ENCODE measurements around the gene N4BP3. TPM values are rescaled to one million over a fixed set of nuclear protein-coding genes. Genes with fewer than 3 reads are reported as not detected.

The N4BP3 gene
- polyA plus RNA-seq, 4 donors: 4.1 to 5.8 (median 4.9) TPM

DNA sequence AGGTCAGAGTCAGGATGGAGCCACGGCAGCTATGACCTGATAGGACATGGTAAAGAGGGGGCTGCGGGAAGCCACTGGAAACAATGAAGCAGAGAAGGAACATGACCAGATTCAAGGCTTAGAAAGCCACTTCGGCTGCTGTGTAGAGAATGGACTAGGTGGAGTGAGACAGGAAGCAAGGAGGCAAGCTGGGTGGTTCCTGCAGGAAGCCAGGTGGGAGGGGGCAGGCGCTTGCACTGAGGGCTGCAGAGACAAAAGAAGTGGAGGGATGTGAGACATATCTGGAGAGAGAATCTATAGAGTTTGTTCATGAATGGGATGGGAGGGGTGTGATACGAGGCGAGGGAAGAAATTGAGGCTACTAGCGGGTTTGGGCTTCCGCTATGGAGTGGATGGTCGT, 19.0 kb upstream of the N4BP3 start:
- no peak for DNase-seq (ENCODE audit: low read depth in 4 of 4, low spot score in 2 of 4)

- DNase-seq (ENCODE audit: low read depth in 4 of 4, low spot score in 2 of 4): no peak
These were observed 14.6 kb upstream of the N4BP3 start for GRCh38 chr5:178098685-178099084.

DNA sequence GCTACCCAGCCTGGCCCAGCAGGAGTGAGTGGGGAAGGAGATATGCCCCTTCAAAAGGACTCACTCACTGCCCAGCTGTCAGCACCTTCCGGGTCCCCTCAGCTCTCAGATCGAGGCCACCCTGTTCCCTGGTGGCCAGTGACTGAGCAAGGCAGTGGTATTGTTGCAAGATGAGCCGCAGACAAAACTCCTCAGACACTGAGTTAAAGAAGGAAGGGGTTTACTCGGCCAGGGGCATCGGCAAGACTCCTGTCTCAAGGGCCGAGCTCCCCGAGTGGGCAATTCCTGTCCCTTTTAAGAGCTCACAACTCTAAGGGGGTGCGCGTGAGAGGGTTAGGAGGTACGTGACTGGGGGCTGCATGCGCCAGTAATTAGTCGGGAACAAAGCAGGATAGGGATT, 9.7 kb upstream of the N4BP3 start:
- no peak for DNase-seq (ENCODE audit: low read depth in 4 of 4, low spot score in 2 of 4)

GRCh38 chr5:178104492-178104891, 8.8 kb upstream of the N4BP3 start:
- DNase-seq (ENCODE audit: low read depth in 4 of 4, low spot score in 2 of 4): no peak

DNA sequence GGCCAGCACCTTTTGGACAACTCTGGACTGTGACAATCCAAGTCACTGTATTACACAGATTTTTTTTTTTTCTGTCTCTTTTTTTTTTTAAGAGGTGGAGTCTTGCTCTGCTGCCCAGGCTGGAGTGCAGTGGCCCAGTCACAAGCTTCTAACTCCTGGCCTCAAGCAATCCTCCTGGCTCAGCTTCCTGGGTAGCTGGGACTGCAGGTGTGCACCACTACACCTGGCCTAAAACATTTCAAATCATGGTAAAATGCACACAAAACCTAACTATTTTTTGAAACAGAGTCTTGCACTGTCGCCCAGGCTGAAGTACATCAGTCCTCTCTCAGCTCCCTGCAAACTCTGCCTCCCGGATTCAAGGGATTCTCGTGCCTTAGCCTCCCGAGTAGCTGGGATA, 7.2 kb upstream of the N4BP3 start:
- no peak for DNase-seq (ENCODE audit: low read depth in 4 of 4, low spot score in 2 of 4)

DNA sequence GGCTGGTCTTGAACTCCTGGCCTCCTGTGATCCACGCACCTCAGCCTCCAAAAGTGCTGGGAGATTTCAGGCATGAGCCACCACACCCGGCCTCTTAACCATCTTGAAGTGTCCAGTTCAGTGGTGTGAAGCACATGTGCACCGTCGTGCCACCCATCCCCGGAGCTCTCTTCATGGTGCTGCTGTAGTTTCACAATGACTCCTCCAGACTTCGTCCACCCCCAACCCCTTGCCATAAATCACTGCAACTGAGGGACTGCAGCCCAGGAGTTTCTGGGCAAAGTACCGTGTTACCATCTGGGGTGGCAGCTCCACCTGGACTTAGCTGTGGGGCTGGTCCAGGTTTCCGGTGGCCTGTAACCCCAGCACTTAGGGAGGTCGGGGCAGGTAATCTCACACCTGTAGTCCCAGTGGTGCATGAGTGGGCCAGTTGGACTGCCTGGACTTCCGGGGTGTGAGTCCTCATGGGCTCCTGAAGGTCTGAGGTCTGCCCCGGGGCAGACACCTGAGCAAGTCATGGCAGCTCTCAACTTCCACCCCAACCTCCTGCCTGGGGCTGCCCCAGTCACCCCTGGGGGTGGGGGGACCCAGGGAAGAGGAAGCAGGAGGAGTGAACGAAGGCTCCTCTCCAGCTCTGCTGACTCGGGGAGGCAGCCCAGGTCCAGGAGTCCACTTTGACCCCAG, 6.6 kb upstream of the N4BP3 start:
- DNase-seq (ENCODE audit: low read depth in 4 of 4, low spot score in 2 of 4): no peak

GRCh38 chr5:178107756-178108310, 5.5 kb upstream of the N4BP3 start:
- no peak for DNase-seq (ENCODE audit: low read depth in 4 of 4, low spot score in 2 of 4)

GRCh38 chr5:178108446-178108845, 4.9 kb upstream of the N4BP3 start:
- no peak for DNase-seq (ENCODE audit: low read depth in 4 of 4, low spot score in 2 of 4)

GRCh38 chr5:178108966-178109365, 4.4 kb upstream of the N4BP3 start:
- DNase-seq (ENCODE audit: low read depth in 4 of 4, low spot score in 2 of 4): no peak

DNA sequence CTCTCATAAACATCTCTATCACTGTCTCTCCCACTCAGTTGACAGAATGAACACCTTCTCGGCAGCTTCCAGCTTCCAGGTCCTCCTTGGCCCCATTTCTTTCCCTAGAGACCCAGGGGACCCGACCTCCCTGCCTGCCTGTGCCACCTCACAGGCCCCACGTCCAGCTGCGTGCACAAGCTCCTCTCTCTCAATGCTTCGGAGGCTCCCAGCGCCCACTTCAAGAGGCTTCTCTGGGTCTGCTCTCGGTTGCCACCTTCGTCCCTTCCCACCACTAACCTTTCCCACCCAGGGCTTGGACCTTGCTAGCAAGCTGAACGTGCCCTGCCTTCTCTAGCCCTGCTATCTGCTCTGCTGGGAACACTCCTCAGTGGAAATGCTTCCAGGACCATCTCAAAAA, 2.8 kb upstream of the N4BP3 start:
- DNase-seq (ENCODE audit: low read depth in 4 of 4, low spot score in 2 of 4): no peak

GRCh38 chr5:178111925-178112324, 1.4 kb upstream of the N4BP3 start:
- DNase-seq (ENCODE audit: low read depth in 4 of 4, low spot score in 2 of 4): no peak

GRCh38 chr5:178112545-178112944, 787 bp upstream of the N4BP3 start:
- DNase-seq (ENCODE audit: low read depth in 4 of 4, low spot score in 2 of 4): no peak

DNA sequence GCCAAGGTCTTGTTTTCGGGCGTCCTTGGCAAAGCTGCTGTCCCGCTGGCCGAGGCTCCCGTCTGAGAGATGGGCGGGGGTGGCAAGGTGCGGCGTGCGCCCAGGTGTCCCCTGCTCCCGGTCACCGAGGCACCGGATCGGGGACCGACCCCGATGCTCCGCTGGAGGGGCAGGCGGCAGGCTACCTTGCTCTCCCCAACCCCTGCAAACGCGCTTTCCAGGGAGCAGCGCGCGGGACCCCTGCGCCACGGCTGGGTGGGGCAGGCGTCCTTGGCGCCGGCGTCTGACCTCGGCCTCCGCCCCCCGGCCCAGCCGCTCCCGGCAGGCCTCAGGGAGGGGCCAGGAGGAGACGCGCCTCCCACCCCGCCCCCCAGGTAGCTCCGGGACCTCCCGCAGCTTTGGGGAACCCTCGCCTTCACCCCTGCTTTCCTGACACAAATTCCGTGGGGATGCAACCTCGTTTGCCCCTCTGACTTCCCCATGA, 551 bp downstream of the N4BP3 start:
- no peak for DNase-seq (ENCODE audit: low read depth in 4 of 4, low spot score in 2 of 4)

DNA sequence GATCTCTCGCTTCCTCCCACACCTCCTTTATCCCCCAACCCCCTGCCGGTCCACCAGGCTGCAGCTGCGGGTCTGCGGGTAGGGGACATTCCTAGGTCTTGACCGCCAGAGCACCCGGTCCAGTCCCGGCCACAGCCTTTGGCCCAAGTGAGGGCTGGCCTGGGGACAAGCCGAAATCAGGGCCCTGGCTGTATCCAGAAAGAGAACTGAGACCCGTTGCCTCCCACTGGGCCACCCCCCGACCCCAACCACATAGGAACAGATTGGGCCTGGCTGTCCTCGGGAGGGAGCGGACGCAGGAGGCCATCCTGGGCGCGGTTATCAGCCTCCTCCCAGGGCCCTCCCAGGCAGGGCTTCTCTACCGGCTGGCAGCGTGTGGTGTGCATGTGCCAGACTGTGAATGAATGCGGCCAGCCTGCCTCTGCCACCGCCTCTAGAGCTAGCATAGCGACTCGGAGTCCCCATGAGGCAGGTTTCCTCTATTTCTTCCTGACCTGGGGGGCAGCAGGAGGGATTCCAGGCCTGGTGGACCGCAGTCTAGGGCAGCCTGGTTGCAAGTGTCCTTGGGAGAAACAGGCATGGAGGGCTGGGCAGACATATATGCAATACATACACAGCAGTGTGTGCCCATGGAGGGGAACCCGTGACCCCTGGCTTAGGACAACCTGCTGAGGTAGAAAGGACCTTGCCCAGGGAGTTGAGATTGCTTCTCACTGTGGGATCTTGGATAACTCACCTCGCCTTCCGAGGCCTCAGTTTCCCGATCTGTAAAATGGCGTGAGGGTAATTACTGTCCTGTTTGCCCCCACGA, 1.2 kb downstream of the N4BP3 start:
- no peak for DNase-seq (ENCODE audit: low read depth in 4 of 4, low spot score in 2 of 4)

DNA sequence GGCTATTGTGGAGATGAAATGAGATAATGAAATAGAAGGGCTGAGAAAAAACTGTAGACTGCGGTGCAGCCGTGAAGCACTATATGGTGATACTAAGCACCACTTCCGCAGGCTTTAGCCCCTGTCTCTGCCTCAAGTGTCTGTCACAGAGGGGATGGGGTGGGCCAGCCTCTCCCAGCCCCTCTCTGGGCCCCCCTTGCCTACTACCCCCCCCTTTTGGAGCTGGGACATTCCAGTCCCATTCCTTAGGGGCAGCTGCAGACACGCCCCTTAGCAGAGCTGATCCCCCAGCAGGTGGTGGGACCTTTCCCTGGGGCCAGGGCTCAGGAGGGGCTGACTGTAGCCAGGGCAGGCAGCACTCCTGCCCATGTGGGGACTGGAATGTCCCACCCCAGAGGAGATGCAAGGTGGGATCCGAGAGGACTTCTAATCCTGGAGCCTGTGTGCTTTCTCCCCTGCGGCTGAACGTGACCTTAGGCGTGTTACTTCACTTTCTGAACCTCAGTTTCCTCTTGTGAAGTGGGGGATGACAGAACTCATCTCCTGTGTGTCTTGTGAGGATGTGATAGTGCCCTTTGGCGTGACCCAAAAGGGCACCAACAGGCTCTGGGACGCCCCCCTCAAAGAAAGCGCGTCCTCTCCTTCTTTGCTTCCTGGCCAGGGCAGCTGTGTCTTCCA, 1.9 kb downstream of the N4BP3 start:
- DNase-seq (ENCODE audit: low read depth in 4 of 4, low spot score in 2 of 4): no peak

DNA sequence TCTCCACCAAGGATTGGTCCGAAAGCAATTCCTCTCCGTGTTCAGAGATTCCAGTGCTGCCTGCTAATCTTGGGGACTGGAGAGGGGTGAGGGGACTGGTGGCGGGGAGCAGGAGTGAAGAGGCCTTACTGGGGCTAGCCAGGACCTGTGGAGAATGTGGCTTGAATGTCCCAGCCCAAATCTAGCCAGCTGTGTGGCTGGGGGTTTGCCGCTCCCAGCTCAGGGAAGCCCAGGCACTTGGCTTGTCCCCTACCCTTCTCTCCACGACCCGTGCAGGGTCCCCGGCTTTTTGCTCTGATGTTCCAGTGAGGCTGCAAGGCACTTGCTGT, 2.4 kb downstream of the N4BP3 start:
- DNase-seq (ENCODE audit: low read depth in 4 of 4, low spot score in 2 of 4): no peak

GRCh38 chr5:178116143-178116885, 3.0 kb downstream of the N4BP3 start:
- DNase-seq (ENCODE audit: low read depth in 4 of 4, low spot score in 2 of 4): no peak

GRCh38 chr5:178117923-178118701, 4.8 kb downstream of the N4BP3 start:
- DNase-seq (ENCODE audit: low read depth in 4 of 4, low spot score in 2 of 4): no peak

DNA sequence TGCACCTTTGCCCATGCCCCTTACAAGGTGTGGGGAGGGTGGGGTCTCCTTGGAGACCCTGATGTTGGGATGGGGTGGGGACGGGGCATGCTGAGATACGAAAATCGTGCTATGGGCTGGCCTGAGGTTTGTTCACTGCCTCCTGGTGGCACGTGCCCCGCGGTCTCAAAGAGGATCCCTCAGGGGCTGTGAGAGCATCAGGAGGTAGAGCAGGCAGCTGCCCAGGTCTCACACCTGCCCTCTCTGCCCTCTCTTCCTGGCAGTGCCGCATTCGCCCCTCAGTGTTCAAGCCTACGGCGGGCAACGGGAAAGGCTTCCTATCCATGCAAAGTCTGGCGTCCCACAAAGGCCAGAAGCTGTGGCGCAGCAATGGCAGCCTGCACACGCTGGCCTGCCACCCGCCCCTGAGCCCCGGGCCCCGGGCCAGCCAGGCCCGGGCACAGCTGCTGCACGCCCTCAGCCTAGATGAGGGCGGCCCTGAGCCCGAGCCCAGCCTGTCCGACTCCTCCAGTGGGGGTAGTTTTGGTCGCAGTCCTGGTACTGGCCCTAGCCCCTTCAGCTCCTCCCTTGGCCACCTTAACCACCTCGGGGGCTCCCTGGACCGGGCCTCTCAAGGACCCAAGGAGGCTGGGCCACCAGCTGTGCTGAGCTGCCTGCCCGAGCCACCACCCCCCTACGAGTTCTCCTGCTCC, 6.7 kb downstream of the N4BP3 start:
- DNase-seq (ENCODE audit: low read depth in 4 of 4, low spot score in 2 of 4): no peak

All from left renal cortex interstitium (tissue), 4 donors.